Uterus (tissue), 2 donors: ENCODE data around the gene DDX3X.

ENCODE experiments used
- CTCF ChIP-seq, 4 experiments: fragments of 200-600 bp in 2 of 4; fragments of 450-650 bp in 2 of 4; sonication (generic) in 2 of 4; IDR thresholded peaks; one replicate each; pipeline ENCODE4 v1.5.1; 2016 to 2019; ENCODE audit warnings: antibody characterized with exemption in 4 of 4, mild to moderate bottlenecking in 2 of 4, moderate library complexity in 1 of 4
- POLR2A ChIP-seq, 2 donors: fragments of 450-650 bp; IDR thresholded peaks; one replicate each; pipeline ENCODE4 v1.6.1; 2016; ENCODE audit warnings: antibody characterized with exemption in 2 of 2, mild to moderate bottlenecking in 1 of 2, moderate library complexity in 1 of 2

GRCh38 chrX:41293269-41293668, 40.7 kb upstream of the DDX3X start:
- TF ChIP-seq CTCF (IDR thresholded peaks at IDR 0.05) (no peak), POLR2A (IDR thresholded peaks at IDR 0.05) (no peak)
